Spinal cord (tissue), 10 donors: Measurements from ENCODE around the gene ERMP1. TPM values are rescaled to one million over a fixed set of nuclear protein-coding genes. Genes with fewer than 3 reads are reported as not detected.
"Not testable (repeated sequence)": the region's sequence is repeated elsewhere in the genome, so short reads cannot be mapped to it uniquely, and the experiment has no call there.

Source experiments
- DNase-seq, 6 donors: peaks; one replicate each; pipeline versions ENCODE4 v3.0.0 to v3.0.0-alpha.2; 2013 to 2015; ENCODE audit warnings: low spot score in 6 of 6, low read depth in 4 of 6
- H3K27ac ChIP-seq: one replicate; pipeline ENCODE4 v1.5.1; 2013; ENCODE audit warnings: low read depth, low read length, control low read depth
- H3K27me3 ChIP-seq: one replicate; pipeline ENCODE4 v1.6.1; 2013; ENCODE audit warnings: low read length; ENCODE audit not compliant: control insufficient read depth, insufficient read depth
- H3K36me3 ChIP-seq: one replicate; pipeline ENCODE4 v1.6.1; 2013; ENCODE audit warnings: low read length; ENCODE audit not compliant: control insufficient read depth, insufficient read depth
- H3K4me1 ChIP-seq: one replicate; pipeline ENCODE4 v1.6.1; 2013; ENCODE audit warnings: low read length; ENCODE audit not compliant: control insufficient read depth, insufficient read depth
- H3K4me3 ChIP-seq: one replicate; pipeline ENCODE4 v1.5.1; 2013; ENCODE audit warnings: low read depth, low read length, control low read depth
- H3K9me3 ChIP-seq: one replicate; pipeline ENCODE4 v1.6.1; 2013; ENCODE audit warnings: low read length; ENCODE audit not compliant: control insufficient read depth, insufficient read depth
- WGBS: methylation state at CpG from one replicate; pipeline ENCODE4 v1.1.5; 2013; ENCODE audit warnings: missing lambda C conversion rate; ENCODE audit not compliant: insufficient coverage; 5-methylcytosine and 5-hydroxymethylcytosine counted together
- polyA plus RNA-seq, 2 donors: library from polyadenylated mRNA; unstranded; fragments of 120-200 nt; gene quantifications; one replicate each; pipeline ENCODE4 v1.2.1, GENCODE V29; 2013; ENCODE audit not compliant: insufficient read length in 2 of 2
- total RNA-seq, 2 donors: library from RNA; depleted of rRNA in 1 of 2; stranded (reverse); fragments of 120-200 nt in 1 of 2; fragments of >200 nt in 1 of 2; gene quantifications; one replicate each; pipeline versions ENCODE4 v1.2.3 to v1.2.4, GENCODE V29; 2013 to 2014
- donor health status: healthy.

The ERMP1 gene
- total and polyA plus RNA-seq, 4 donors = 16.2 to 43.0 (median 29.4) TPM

DNA sequence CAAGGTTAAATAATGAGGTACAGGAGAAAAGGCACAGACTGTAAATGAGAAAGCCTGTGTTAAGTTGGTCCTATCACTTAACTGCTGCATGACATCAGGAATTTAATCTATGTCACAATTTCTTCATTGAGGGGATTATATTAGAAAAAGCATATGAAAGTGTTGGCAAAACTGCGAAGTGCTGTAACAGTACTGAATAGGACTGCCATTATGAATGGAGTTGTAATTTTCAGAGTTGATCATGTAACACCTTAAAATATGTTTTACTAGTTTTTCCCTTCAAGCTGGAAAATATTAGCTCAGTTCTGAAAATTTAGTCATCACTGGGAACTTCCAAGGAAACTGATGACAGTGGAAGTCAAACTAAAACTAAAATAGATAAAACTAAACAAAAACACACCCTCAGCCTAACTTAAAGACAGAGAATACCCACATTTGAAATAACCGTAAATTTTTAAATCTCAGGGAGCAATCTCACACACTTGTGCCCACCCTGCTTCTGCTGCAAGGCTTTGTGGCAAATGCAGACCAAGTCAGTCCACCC, 45.1 kb downstream of the ERMP1 start:
- WGBS = no CpG with 5 or more reads among the region's 2 CpGs
- H3K4me1 ChIP-seq = no peaks in the 10 kb centered on the region
- H3K27ac ChIP-seq = no peak overlapping the region
- H3K27me3 ChIP-seq = no peaks in the 10 kb centered on the region
- no peaks in the 10 kb centered on the region for H3K9me3 ChIP-seq
- no peak overlapping the region for H3K4me3 ChIP-seq
- H3K36me3 ChIP-seq = no peaks in the 10 kb centered on the region
- DNase-seq = no peak

DNA sequence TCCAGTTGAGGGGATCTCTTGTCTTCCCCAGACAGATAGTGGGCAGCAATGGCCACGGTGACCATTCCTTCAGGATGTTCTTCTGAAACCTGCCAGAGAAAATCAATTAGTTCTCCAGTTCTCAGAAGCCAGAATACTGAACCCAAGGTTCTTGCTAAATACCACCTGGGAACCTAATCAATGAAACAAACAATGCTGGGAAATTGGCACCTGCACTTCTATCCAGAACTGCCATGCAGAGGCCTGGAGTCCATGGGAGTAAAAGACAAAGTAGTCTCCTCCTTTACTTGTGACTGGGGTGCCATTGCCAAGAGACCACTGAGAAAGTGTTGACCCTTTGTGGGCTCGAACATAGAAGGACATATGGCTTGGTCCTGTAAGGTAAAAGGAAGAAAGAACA, 45.7 kb downstream of the ERMP1 start:
- no peaks in the 10 kb centered on the region for H3K36me3 ChIP-seq
- no peak overlapping the region for H3K4me3 ChIP-seq
- no peaks in the 10 kb centered on the region for H3K9me3 ChIP-seq
- no peaks in the 10 kb centered on the region for H3K4me1 ChIP-seq
- no peak overlapping the region for H3K27ac ChIP-seq
- no peaks in the 10 kb centered on the region for H3K27me3 ChIP-seq
- DNase-seq = no peak
- WGBS = 89% methylated on average over 1 of the region's 2 CpGs

DNA sequence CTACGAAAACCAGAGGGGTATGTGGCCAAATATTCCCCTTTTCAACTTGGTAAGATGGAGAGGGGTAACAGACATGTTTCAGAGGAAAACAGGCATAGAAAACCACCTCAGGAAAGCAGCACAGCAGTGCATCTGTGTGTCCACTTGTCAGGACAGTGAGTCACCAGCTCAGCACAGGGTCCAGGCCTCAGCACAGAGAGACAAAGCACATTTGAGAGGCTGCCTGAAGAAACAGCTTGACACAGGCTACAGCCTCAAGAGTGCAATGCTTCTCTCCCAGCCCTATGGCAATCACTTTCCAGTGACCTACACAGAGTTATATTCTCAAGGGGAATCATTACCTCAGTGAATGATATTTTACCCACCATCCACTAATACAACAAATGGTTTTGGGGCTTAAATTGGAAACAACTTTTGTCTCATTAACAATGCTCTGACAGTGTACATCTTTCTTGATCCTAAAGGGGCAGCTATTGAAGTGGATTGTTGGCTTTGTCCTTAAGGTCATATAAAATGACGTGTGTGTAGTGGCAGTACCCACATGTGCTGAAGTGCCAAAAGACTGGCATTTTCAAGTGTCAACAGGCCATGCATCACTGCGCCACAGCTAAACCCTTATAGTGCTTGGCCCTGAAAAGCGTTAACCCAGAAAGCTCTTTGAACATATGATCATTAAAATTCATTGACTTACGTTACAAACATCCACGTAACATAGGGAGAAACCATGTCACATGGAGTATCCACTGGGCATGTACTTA, 46.4 kb downstream of the ERMP1 start:
- no peaks in the 10 kb centered on the region for H3K27me3 ChIP-seq
- no peaks in the 10 kb centered on the region for H3K36me3 ChIP-seq
- no peak for DNase-seq
- WGBS = 95% methylated on average over 4 of the region's 6 CpGs
- no peak overlapping the region for H3K4me3 ChIP-seq
- no peak overlapping the region for H3K27ac ChIP-seq
- H3K4me1 ChIP-seq = no peaks in the 10 kb centered on the region
- H3K9me3 ChIP-seq = no peaks in the 10 kb centered on the region

DNA sequence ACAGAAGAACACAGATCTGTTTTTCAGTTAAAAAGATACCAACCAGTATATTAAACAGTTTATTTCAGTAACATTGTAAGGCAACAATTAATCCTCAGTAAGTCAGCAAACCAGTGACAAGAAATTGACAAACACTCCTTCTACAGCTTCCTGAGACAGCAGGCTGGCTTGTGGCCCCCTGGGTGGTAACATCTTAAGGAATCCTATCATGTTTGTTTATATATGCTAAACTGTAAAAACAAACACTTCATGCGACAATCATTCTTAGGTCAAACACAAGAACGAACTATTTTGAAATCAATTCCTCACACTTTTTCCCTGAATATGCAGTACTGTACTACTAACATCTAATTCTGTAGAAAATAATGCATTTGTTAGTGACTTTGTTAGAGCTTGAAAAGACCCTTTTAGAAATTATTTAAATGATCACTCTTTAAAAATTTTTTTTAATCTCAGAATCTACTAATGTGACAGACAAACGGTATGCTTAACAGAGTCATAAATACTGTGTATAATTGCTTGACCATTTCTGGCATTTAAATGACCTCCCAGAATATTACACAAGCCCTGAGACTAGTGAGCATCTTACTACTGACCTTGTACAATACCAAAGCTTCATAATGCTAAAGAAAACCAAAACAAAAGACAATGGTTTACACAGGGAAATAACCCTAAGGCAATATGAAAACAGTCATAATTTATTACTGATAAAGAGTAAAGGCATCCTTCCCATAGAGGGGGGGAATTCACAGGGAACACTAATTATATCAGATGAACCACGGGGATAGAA, 48.2 kb downstream of the ERMP1 start:
- no peak overlapping the region for H3K27ac ChIP-seq
- no peak overlapping the region for H3K4me3 ChIP-seq
- H3K9me3 ChIP-seq = peaks cover 1% of the 10 kb centered on the region
- DNase-seq = no peak
- H3K36me3 ChIP-seq = peaks cover 7% of the 10 kb centered on the region
- no peaks in the 10 kb centered on the region for H3K27me3 ChIP-seq
- WGBS = no CpG with 5 or more reads among the region's 4 CpGs
- no peaks in the 10 kb centered on the region for H3K4me1 ChIP-seq

DNA sequence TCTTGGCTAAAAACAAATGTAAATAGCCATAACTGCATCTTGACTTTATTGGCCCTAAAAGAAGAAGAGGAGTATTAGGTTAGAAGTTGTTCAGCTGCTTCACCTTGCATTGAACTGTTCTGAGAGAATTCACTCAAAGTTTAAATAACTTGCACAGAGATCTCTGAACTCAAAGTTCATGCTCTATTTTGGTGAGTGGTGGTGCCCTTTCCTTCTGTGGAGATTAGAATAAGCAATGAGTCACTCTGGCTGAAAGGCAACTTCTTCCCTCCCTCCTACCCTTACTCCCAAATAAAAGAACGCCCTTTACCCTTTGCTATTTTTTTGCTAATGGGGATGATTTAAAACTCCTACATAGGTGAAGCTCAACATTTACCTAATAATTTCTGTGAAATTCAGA, 48.9 kb downstream of the ERMP1 start:
- no peak overlapping the region for H3K27ac ChIP-seq
- H3K27me3 ChIP-seq = no peaks in the 10 kb centered on the region
- WGBS = no CpG with 5 or more reads among the region's 1 CpG
- peaks cover 1% of the 10 kb centered on the region for H3K9me3 ChIP-seq
- H3K36me3 ChIP-seq = peaks cover 14% of the 10 kb centered on the region
- H3K4me3 ChIP-seq = no peak overlapping the region
- H3K4me1 ChIP-seq = no peaks in the 10 kb centered on the region
- no peak for DNase-seq

DNA sequence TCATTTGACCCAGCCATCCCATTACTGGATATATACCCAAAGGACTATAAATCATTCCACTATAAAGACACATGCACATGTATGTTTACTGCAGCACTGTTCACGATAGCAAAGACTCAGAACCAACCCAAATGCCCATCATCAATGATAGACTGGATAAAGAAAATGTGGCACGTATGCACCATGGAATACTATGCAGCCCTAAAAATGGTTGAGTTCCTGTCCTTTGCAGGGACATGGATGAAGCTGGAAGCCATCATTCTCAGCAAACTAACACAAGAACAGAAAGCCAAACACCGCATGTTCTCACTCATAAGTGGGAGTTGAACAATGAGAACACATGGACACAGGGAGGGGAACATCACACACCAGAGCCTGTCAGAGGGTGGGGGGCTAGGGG, 49.5 kb downstream of the ERMP1 start:
- DNase-seq, H3K9me3 ChIP-seq, H3K4me1 ChIP-seq, H3K27ac ChIP-seq, H3K4me3 ChIP-seq, H3K27me3 ChIP-seq: not testable (repeated sequence)
- peaks cover 20% of the 10 kb centered on the region for H3K36me3 ChIP-seq
- no CpG with 5 or more reads among the region's 3 CpGs for WGBS

DNA sequence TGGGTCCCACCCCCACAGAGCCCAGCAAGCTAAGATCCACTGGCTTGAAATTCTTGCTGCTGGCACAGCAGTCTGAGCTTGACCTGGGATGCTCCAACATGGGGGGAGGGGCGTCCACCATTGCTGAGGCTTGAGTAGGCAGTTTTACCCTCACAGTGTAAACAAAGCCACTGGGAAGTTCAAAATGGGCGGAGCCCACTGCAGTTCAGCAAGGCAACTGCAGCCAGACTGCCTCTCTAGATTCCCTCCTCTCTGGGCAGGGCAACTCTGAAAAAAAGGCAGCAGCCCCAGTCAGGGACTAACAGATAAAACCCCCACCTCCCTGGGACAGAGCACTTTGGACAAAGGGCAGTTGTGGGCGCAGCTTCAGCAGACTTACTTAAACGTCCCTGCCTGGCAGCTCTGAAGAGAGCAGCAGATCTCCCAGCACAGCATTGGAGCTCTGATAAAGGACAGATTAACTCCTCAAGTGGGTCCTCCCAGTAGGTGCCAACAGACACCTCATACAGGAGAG, 53.2 kb downstream of the ERMP1 start:
- H3K4me1 ChIP-seq, H3K4me3 ChIP-seq, H3K27me3 ChIP-seq, H3K27ac ChIP-seq, DNase-seq, H3K9me3 ChIP-seq: not testable (repeated sequence)
- 93% methylated on average over 3 of the region's 4 CpGs for WGBS
- H3K36me3 ChIP-seq = peaks cover 20% of the 10 kb centered on the region

DNA sequence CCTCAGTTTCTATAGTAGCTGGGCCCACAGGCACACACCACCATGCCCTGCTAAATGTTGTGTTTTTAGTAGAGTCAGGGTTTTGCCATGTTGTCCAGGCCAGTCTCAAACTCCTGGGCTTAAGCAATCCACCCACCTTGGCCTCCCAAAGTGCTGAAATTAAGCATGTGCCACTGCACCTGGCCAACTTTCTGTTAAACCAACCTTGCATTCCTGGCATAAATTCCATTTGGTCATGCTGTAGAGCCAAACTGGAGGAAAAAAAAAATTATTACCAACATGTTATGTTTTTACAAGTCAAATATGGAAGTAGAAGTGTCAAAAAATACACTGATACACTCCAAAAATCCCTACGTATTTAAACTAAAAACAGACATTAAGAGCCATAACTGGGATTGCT, 54.1 kb downstream of the ERMP1 start:
- Histone ChIP-seq H3K27ac (no peak overlapping the region), H3K27me3 (no peaks in the 10 kb centered on the region), H3K4me3 (no peak overlapping the region), H3K4me1 (no peaks in the 10 kb centered on the region), H3K9me3 (peaks cover 9% of the 10 kb centered on the region), H3K36me3 (peaks cover 20% of the 10 kb centered on the region)
- DNase-seq = no peak
- 100% methylated on average over 1 of the region's 1 CpG for WGBS

DNA sequence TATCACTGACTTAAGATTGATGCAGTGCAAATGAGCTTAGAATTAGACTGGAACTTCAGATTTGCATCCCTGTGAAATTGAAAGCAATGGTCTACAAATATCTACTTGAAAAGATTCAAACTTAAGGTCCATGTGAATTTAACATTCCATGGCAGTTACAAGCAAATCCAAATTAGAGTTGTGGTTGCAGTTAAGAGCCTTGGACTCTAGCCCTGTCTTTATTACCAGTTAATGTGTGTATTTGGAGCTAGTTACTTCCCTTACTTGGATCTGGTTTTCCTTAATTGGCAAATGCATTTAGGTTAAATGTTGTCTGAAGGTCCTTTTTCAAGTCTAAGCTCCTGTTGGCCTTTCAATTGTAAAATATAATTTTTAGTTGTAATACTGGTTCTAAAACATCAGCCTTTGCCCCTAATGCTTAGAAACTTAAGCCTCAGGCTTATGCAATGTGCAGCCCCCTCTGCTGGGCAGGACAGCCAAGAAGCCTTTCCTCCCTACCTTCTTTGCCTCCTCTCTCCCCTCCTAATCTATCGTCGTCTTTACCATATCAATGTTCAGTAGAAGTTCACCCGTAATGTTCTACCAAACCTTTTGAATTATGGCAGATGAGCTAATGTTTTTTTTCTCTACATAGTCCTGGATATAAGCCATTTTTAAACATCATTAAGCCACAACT, 59.5 kb downstream of the ERMP1 start:
- H3K4me1 ChIP-seq = no peaks in the 10 kb centered on the region
- H3K36me3 ChIP-seq = peaks cover 2% of the 10 kb centered on the region
- H3K27me3 ChIP-seq = no peaks in the 10 kb centered on the region
- H3K27ac ChIP-seq = no peak overlapping the region
- peaks cover 3% of the 10 kb centered on the region for H3K9me3 ChIP-seq
- 73% methylated on average over 3 of the region's 3 CpGs for WGBS
- DNase-seq = no peak
- no peak overlapping the region for H3K4me3 ChIP-seq
